NCI-H1048 (cell line): ENCODE results near the gene ANKDD1B.
"Not testable (repeated sequence)": the region's sequence is repeated elsewhere in the genome, so short reads cannot be mapped to it uniquely, and the experiment has no call there.

Experiments
- DNase-seq: peaks from one replicate; lab custom pipeline; 2025; lab: John Stamatoyannopoulos, UW

Gene ANKDD1B

GRCh38 chr5:75662061-75662460 is 50.8 kb downstream of the ANKDD1B start:
- no peak for DNase-seq

- no peak for DNase-seq
Measured at GRCh38 chr5:75663579-75664284, 52.5 kb downstream of the ANKDD1B start.

GRCh38 chr5:75664979-75665378 is 53.7 kb downstream of the ANKDD1B start:
- no peak for DNase-seq

GRCh38 chr5:75666801-75667200 is 55.5 kb downstream of the ANKDD1B start:
- DNase-seq, result no peak

GRCh38 chr5:75667586-75667985 is 56.3 kb downstream of the ANKDD1B start:
- no peak for DNase-seq

- no peak for DNase-seq
Measured at GRCh38 chr5:75668445-75668844, 57.2 kb downstream of the ANKDD1B start.

- no peak for DNase-seq
Measured at GRCh38 chr5:75668977-75669689, 57.9 kb downstream of the ANKDD1B start.

GRCh38 chr5:75670577-75670976 is 59.3 kb downstream of the ANKDD1B start:
- no peak for DNase-seq

- no peak for DNase-seq
Measured at GRCh38 chr5:75671506-75671905, 60.3 kb downstream of the ANKDD1B start.

- no peak for DNase-seq
Measured at GRCh38 chr5:75672616-75673015, 61.4 kb downstream of the ANKDD1B start.

- DNase-seq, result no peak
Measured at GRCh38 chr5:75675783-75676182, 64.5 kb downstream of the ANKDD1B start.

GRCh38 chr5:75677607-75678006 is 66.4 kb downstream of the ANKDD1B start:
- DNase-seq, result no peak

GRCh38 chr5:75678155-75678554 is 66.9 kb downstream of the ANKDD1B start:
- DNase-seq, result no peak

GRCh38 chr5:75681125-75681830 is 70.0 kb downstream of the ANKDD1B start:
- DNase-seq, result no peak

- DNase-seq, result no peak
Measured at GRCh38 chr5:75685141-75685540, 73.9 kb downstream of the ANKDD1B start.

GRCh38 chr5:75686480-75686879 is 75.2 kb downstream of the ANKDD1B start:
- DNase-seq, result no peak

- DNase-seq, result no peak
Measured at GRCh38 chr5:75690669-75691068, 79.4 kb downstream of the ANKDD1B start.

GRCh38 chr5:75694781-75695180 is 83.5 kb downstream of the ANKDD1B start:
- DNase-seq, result no peak

- DNase-seq, result not testable (repeated sequence)
Measured at GRCh38 chr5:75695472-75696351, 84.5 kb downstream of the ANKDD1B start.

- DNase-seq, result no peak
Measured at GRCh38 chr5:75701856-75702255, 90.6 kb downstream of the ANKDD1B start.

GRCh38 chr5:75706016-75706415 is 94.8 kb downstream of the ANKDD1B start:
- DNase-seq, result no peak

- no peak for DNase-seq
Measured at GRCh38 chr5:75706775-75707174, 95.5 kb downstream of the ANKDD1B start.
